Lung (tissue), 12 donors: ENCODE data around the gene SYNPO2. TPM values are rescaled to one million over a fixed set of nuclear protein-coding genes. Genes with fewer than 3 reads are reported as not detected.

Experiments used
- ATAC-seq: fragments of 200-7000 bp; cut with Tn5 transposase; one replicate; pipeline ENCODE4 v1.9.1; 2020; ENCODE audit warnings: moderate number of reproducible peaks; ENCODE audit not compliant: insufficient read depth, low FRiP score
- DNase-seq, 3 donors: peaks; one replicate each; pipeline ENCODE4 v3.0.0-alpha.2; 2013 to 2017
- H3K27ac ChIP-seq, 2 donors: one replicate each; pipeline ENCODE4 v1.5.1; 2013; ENCODE audit warnings: mild to moderate bottlenecking in 2 of 2, moderate library complexity in 2 of 2, control low read depth in 1 of 2, inconsistent platforms in 1 of 2, low read depth in 1 of 2, low read length in 1 of 2
- H3K27me3 ChIP-seq, 3 donors: one replicate each; pipeline ENCODE4 v1.5.1; 2013; ENCODE audit warnings: low read length in 2 of 3; ENCODE audit not compliant: control insufficient read depth in 3 of 3, insufficient read depth in 3 of 3
- H3K36me3 ChIP-seq, 4 donors: one replicate each; pipeline ENCODE4 v1.5.1; 2013; ENCODE audit warnings: low read length in 4 of 4, mild to moderate bottlenecking in 1 of 4, moderate library complexity in 1 of 4; ENCODE audit not compliant: control insufficient read depth in 4 of 4, insufficient read depth in 4 of 4
- H3K4me1 ChIP-seq, 5 donors: one replicate each; pipeline ENCODE4 v1.5.1; 2013; ENCODE audit warnings: low read length in 5 of 5, mild to moderate bottlenecking in 2 of 5, moderate library complexity in 1 of 5; ENCODE audit not compliant: control insufficient read depth in 5 of 5, insufficient read depth in 5 of 5
- H3K4me3 ChIP-seq: one replicate; pipeline ENCODE4 v1.5.1; 2013; ENCODE audit warnings: mild to moderate bottlenecking, control low read depth, moderate library complexity
- H3K9ac ChIP-seq, 2 donors: one replicate each; pipeline ENCODE4 v1.5.1; 2013; ENCODE audit warnings: low read length in 2 of 2, control low read depth in 1 of 2; ENCODE audit not compliant: insufficient read depth in 1 of 2
- H3K9me3 ChIP-seq, 4 donors: one replicate each; pipeline ENCODE4 v1.5.1; 2013; ENCODE audit warnings: low read length in 3 of 4, mild to moderate bottlenecking in 1 of 4, moderate library complexity in 1 of 4; ENCODE audit not compliant: control insufficient read depth in 4 of 4, insufficient read depth in 3 of 4
- WGBS, 2 donors: extraction: QIAGEN DNeasy Blood & Tissue Kit; methylation state at CpG; one replicate each; pipeline ENCODE4 v1.1.7; 2013; 5-methylcytosine and 5-hydroxymethylcytosine counted together
- polyA plus RNA-seq, 2 donors: library from polyadenylated mRNA; stranded (reverse); fragments of 200-250 nt; gene quantifications; one replicate each; pipeline ENCODE4 v1.2.1, GENCODE V29; 2013
- total RNA-seq, 2 donors: library from RNA; depleted of rRNA in 1 of 2; stranded (reverse); fragments of >200 nt in 1 of 2; gene quantifications; one replicate each; pipeline ENCODE4 v1.2.1, GENCODE V29; 2014 to 2021
- TF ChIP-seq, protein P1 (sequence below): IDR thresholded peaks from 2 replicates; pipeline ENCODE4 v1.5.1; 2012; ENCODE audit warnings: mild to moderate bottlenecking; ENCODE audit errors: control extremely low read depth, extremely low read depth
- donor health status: control.
- donor health status: control.
- donor health status: Bipolar disorder and iron deficiency.
- donor health status: healthy.
- donor health status: DM: yes; HTN: yes; CAD: no.

SYNPO2 gene
- total and polyA plus RNA-seq, 4 donors = 3.5 to 27.6 (median 10.1) TPM

DNA sequence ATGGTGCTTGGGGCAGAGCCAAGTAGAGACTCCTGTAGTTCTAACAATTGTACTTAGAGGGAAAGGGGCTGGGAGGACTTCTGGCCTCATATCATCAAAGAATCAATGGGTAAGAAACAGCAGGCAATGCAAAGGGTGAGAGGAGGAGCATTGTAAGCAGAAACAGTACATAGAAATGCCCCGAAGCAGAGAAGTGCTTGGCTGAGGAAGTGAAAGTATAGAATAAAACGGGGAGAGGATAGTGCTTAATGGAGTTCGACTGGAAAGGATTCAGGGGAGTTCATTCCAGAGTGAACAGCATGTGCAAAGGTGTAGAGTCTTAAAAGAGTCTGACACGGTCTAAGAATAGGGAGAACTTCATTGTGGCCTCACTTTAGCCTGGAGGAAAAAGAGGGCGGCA lies 103.0 kb downstream of the SYNPO2 start:
- Histone ChIP-seq H3K4me3 (no peak overlapping the region), H3K4me1 (peaks cover 0 to 24% (median 3%) of the 10 kb centered on the region in 5 donors), H3K36me3 (no peaks in the 10 kb centered on the region), H3K27ac (peak overlapping the region in 1 of 2 donors; percentile 80), H3K9me3 (no peaks in the 10 kb centered on the region), H3K9ac (no peak overlapping the region), H3K27me3 (no peaks in the 10 kb centered on the region)
- DNase-seq (no peak), ATAC-seq (no peak)
- TF ChIP-seq, protein P1, sequence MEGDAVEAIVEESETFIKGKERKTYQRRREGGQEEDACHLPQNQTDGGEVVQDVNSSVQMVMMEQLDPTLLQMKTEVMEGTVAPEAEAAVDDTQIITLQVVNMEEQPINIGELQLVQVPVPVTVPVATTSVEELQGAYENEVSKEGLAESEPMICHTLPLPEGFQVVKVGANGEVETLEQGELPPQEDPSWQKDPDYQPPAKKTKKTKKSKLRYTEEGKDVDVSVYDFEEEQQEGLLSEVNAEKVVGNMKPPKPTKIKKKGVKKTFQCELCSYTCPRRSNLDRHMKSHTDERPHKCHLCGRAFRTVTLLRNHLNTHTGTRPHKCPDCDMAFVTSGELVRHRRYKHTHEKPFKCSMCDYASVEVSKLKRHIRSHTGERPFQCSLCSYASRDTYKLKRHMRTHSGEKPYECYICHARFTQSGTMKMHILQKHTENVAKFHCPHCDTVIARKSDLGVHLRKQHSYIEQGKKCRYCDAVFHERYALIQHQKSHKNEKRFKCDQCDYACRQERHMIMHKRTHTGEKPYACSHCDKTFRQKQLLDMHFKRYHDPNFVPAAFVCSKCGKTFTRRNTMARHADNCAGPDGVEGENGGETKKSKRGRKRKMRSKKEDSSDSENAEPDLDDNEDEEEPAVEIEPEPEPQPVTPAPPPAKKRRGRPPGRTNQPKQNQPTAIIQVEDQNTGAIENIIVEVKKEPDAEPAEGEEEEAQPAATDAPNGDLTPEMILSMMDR = no peak
- 72 to 76% methylated on average over 5 of the region's 5 CpGs for WGBS, 2 donors

DNA sequence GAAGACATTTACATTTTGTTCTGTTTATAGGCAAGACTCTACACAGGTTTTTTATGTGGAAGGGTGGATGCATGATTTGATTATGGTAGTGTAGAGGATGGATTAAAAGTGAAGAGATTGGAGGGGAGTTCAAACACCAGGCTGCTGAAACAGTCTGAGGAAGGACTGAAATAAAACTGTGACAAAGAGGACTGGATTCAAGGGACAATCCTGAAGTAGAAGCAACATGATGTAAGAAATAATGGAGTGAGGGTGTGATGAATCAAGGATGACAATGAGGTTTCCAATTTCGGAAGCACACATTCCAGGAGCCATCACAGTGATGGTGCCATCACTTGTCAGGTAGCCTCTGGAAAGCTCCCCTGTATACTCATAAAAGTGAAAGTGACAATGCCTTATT lies 103.5 kb downstream of the SYNPO2 start:
- Histone ChIP-seq H3K27ac (peak overlapping the region in 1 of 2 donors; percentile 80), H3K9ac (no peak overlapping the region), H3K36me3 (no peaks in the 10 kb centered on the region)

DNA sequence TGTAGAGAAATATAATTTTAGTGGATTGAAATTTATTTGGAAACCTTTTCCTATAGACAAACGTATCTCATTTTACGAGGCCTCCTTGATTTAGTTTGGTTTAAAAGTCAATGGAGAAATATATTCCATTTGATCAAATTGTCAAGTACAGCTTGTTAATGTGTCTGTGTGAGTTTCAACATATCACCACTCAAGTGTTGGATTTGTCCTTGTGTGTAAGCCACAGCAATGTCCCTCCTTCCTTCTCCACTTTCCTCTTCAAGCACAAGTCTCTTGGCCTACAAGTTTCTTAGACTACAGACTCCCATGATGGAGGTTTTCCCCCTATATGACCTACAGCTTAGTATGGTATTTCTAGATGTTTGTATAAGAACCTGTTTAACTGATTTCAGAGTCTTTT lies 104.7 kb downstream of the SYNPO2 start:
- DNase-seq (peak in 1 of 3 donors; percentile 59), ATAC-seq (no peak)
- Histone ChIP-seq H3K36me3 (no peaks in the 10 kb centered on the region), H3K27ac (no peak overlapping the region), H3K9me3 (no peaks in the 10 kb centered on the region), H3K27me3 (no peaks in the 10 kb centered on the region), H3K4me1 (peaks cover 0 to 24% (median 3%) of the 10 kb centered on the region in 5 donors), H3K4me3 (no peak overlapping the region), H3K9ac (no peak overlapping the region)
- 79 to 84% methylated on average over 2 of the region's 2 CpGs for WGBS, 2 donors
- TF ChIP-seq, protein P1 = no peak

More for the DNA sequence above, 103.5 kb downstream of the SYNPO2 start:
- no peak overlapping the region for H3K4me3 ChIP-seq
- peaks cover 0 to 24% (median 3%) of the 10 kb centered on the region in 5 donors for H3K4me1 ChIP-seq
- H3K9me3 ChIP-seq = no peaks in the 10 kb centered on the region
- ATAC-seq (no peak), DNase-seq (no peak)
- TF ChIP-seq, protein P1 = no peak
- 88 to 89% methylated on average over 1 of the region's 1 CpG for WGBS, 2 donors
- H3K27me3 ChIP-seq = no peaks in the 10 kb centered on the region

DNA sequence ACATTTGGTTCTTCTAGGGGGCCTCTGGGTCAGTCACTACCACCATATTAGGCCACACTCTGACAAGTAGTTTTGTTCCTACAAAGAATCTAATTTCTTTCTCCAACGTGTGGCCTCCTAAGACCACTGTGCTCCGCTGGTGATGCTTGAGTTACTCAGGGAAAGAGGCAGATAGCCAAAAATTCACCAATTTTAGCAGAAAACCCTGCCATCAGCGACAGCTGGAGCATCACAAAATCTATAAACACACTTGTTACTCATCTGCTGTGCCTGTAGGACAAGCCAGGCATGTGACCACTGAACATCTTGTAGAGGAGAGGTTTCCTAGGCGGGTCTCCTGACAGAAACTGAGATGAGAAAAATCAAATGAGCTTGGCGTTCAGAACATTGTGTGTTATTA lies 105.4 kb downstream of the SYNPO2 start:
- DNase-seq (no peak), ATAC-seq (no peak)
- TF ChIP-seq, protein P1 = no peak
- 75 to 79% methylated on average over 5 of the region's 5 CpGs for WGBS, 2 donors
- Histone ChIP-seq H3K27ac (peak overlapping the region in 1 of 2 donors; percentile 36), H3K4me1 (peaks cover 0 to 18% (median 1%) of the 10 kb centered on the region in 5 donors), H3K27me3 (no peaks in the 10 kb centered on the region), H3K4me3 (no peak overlapping the region), H3K9ac (no peak overlapping the region), H3K36me3 (no peaks in the 10 kb centered on the region), H3K9me3 (no peaks in the 10 kb centered on the region)
